ENCODE measurements around the gene ERH.

DNA sequence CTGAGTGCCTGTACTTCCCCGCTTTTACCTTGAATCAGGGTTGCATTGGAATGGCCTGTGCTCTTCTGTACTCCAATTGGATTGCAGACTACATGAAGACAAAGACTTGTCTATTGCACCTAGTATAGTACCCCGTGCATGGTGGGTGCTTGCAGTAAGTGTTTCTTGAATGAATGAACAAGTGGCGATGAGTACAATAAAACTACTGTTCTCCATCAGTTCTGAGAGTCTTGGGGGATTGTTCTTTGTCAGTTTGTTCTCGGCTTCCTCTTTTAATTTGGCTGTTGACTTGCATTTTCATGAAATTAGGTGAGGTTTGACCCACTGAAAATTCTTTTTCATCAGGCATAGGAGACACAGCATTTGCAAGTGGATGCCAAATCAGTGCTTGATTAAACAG lies 34.1 kb downstream of the ERH start:
- no peak for TF ChIP-seq HDGF (IDR thresholded peaks at IDR 0.05; ENCODE audit: borderline replicate concordance)
- TF ChIP-seq ZNF384 (IDR thresholded peaks at IDR 0.05): no peak
- TF ChIP-seq FOXM1 (IDR thresholded peaks at IDR 0.05; ENCODE audit: borderline replicate concordance): no peak
- TF ChIP-seq FOXA1 (IDR thresholded peaks at IDR 0.05): no peak
- TF ChIP-seq ELF4 (IDR thresholded peaks at IDR 0.05): no peak
- no peak for TF ChIP-seq SP1 (IDR thresholded peaks at IDR 0.05)
- TF ChIP-seq SUZ12 (IDR thresholded peaks at IDR 0.05): no peak

Data from HEK293T (cell line).